AG04449 (cell line): ENCODE measurements around the gene BCL7B.

ENCODE experiments used
- CTCF ChIA-PET: fragments of 350-600 bp; formaldehyde crosslinking; extraction: SDS; loops from one replicate; lab custom pipeline; 2021; ENCODE audit warnings: antibody characterized with exemption; lab: Yijun Ruan, JAX
- POLR2A ChIA-PET: fragments of 400-600, 350-600 bp; formaldehyde crosslinking; extraction: SDS; loops from one replicate; lab custom pipeline; 2020; ENCODE audit warnings: antibody characterized with exemption, inconsistent platforms; lab: Yijun Ruan, JAX
- DNase-seq: peaks from one replicate; pipeline ENCODE4 v3.0.0-alpha.2; 2010; ENCODE audit warnings: low read depth, low spot score
- H3K4me3 ChIP-seq: 2 replicates; pipeline ENCODE4 v1.5.1; 2011; ENCODE audit warnings: low read depth, mild to moderate bottlenecking, control low read depth, low read length
- CTCF ChIP-seq: IDR thresholded peaks from one replicate; pipeline ENCODE4 v1.5.1; 2011; ENCODE audit warnings: mild to moderate bottlenecking, moderate library complexity, low read length, control low read depth, inconsistent platforms; ENCODE audit not compliant: insufficient read depth; ENCODE audit errors: missing control alignments

BCL7B gene

GRCh38 chr7:73597978-73598782, 40.7 kb upstream of the BCL7B start:
- CTCF ChIA-PET: interaction anchor here (1.5 to 6.6 kb wide), 4 partner anchors 9 to 131 kb away, joined by 4 to 54 read pairs (median 7); no protein-coding TSS in a partner anchor
- H3K4me3 ChIP-seq: no peak overlapping the region
- TF ChIP-seq CTCF: no peak
- no peak for DNase-seq
- POLR2A ChIA-PET: no interaction called here

GRCh38 chr7:73596191-73597065, 38.9 kb upstream of the BCL7B start:
- ChIA-PET POLR2A (no interaction called here), CTCF (interaction anchor here (2.0 to 6.6 kb wide), 2 partner anchors 11 to 129 kb away, joined by 4 to 54 read pairs; no protein-coding TSS in a partner anchor)
- no peak for DNase-seq
- no peak for TF ChIP-seq CTCF
- H3K4me3 ChIP-seq: no peak overlapping the region

GRCh38 chr7:73595358-73595757, 37.9 kb upstream of the BCL7B start:
- H3K4me3 ChIP-seq: no peak overlapping the region
- CTCF ChIA-PET: interaction anchor here (0.9 to 6.6 kb wide), 3 partner anchors 9 to 34 kb away, joined by 3 to 54 read pairs (median 3); no protein-coding TSS in a partner anchor
- DNase-seq: no peak
- POLR2A ChIA-PET: no interaction called here
- no peak for TF ChIP-seq CTCF

DNA sequence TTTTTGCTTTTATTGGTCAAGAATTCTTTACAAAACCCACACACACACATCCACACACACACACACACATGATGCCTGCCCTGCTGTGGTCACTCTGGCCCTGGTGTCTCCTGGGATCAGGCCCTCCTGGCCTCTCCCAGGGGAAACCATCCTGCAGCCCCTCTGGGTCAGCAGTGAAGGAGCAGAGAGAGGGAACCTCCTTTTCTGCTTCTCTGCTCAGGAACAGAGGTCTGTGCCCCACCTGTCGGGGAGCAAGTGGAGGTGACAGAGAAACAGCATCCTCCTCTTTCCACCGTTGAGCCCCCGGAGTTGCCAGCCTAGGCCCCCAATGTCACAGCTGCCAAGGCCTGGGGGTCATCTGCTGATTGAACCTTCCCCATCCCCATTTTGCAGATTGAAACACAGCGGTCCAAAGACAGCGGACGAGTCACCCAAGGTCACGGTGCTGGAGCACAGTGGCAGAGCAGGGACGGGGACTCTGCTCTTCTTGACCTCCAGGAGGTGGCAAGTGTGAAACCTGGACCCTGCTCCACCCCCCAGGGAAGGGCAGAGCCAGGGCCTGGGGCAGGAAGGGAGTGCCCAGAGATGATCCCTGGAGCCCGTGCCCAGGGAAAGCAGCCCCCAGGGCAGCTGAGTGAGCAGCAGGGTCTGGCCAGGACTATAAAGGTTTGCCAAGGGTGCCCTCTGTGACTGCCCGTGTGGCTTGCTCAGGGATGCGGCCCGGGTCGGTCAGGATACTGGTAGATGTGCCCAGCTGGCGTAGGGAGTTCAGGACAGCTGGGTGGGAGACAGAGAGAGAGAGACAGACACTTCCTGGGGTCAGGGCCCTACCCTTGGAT, 35.9 kb upstream of the BCL7B start:
- ChIA-PET POLR2A (no interaction called here), CTCF (interaction anchor here (6.6 kb wide), 1 partner anchor 14 kb away, joined by 54 read pairs; no protein-coding TSS in a partner anchor)
- DNase-seq: no peak
- no peak for TF ChIP-seq CTCF
- no peak overlapping the region for H3K4me3 ChIP-seq

DNA sequence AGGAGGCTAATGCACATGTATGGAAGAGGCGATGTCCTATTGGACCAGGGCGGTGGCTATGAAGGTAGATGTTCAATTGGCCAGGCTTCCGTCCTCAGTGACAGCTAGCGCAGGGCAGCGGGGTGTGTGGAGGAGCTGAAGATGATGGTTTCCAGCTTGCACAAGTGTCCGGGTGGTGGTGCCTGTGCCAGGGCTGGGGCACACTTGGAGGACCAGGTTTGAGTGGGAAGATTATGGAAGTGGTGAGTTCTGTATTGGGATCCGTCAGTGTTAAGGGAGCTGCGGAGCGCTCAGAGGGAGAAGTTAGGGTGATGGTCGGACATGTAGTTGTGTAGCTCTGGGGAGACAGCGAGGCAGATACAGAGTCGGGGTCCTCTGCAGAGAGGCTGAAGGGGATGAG, 29.4 kb upstream of the BCL7B start:
- POLR2A ChIA-PET: no interaction called here
- TF ChIP-seq CTCF: no peak
- DNase-seq: no peak
- no peak overlapping the region for H3K4me3 ChIP-seq
- CTCF ChIA-PET: interaction anchor here (7.7 kb wide), 1 partner anchor 18 kb away, joined by 62 read pairs; no protein-coding TSS in a partner anchor
